Chondrocyte (in vitro differentiated cells): ENCODE data around the gene ZGLP1. TPM values are rescaled to one million over a fixed set of nuclear protein-coding genes. Genes with fewer than 3 reads are reported as not detected.
A peak's percentile ranks its signal among the peaks of the same experiment; 100 is the strongest.

ENCODE experiments used
- DNase-seq: peaks from one replicate; pipeline ENCODE4 v3.0.0; 2021; ENCODE audit warnings: mixed read lengths, low spot score
- H3K27ac Mint-ChIP-seq: one replicate; pipeline ENCODE4 v1.8.0; 2021; ENCODE audit warnings: mild to moderate bottlenecking, moderate library complexity, mixed read lengths; ENCODE audit not compliant: unreplicated experiment
- H3K27me3 Mint-ChIP-seq: 2 replicates; pipeline ENCODE4 v1.8.0; 2021; ENCODE audit warnings: low read depth, mixed read lengths
- H3K36me3 Mint-ChIP-seq: 2 replicates; pipeline ENCODE4 v1.8.0; 2021; ENCODE audit warnings: low read depth, mixed read lengths
- H3K4me1 Mint-ChIP-seq: 2 replicates; pipeline ENCODE4 v1.8.0; 2021; ENCODE audit warnings: low read depth, mild to moderate bottlenecking, mixed read lengths
- H3K4me3 Mint-ChIP-seq: one replicate; pipeline ENCODE4 v1.8.0; 2021; ENCODE audit warnings: mild to moderate bottlenecking, moderate library complexity, mixed read lengths; ENCODE audit not compliant: unreplicated experiment
- H3K9me3 Mint-ChIP-seq: 2 replicates; pipeline ENCODE4 v1.8.0; 2021; ENCODE audit warnings: low read depth, mixed read lengths
- total RNA-seq: library from RNA; stranded (reverse); gene quantifications from 3 replicates; pipeline ENCODE4 v1.2.1, GENCODE V29; 2021
- TF ChIP-seq, protein P1 (sequence below): fragments of 200-600 bp; sonication (generic); IDR thresholded peaks from 2 replicates; pipeline ENCODE4 v1.5.0; 2021; ENCODE audit warnings: antibody characterized with exemption, mild to moderate bottlenecking, moderate library complexity

Gene ZGLP1
- total RNA-seq, 1 donor from 2014 or later = 3.4 TPM

DNA sequence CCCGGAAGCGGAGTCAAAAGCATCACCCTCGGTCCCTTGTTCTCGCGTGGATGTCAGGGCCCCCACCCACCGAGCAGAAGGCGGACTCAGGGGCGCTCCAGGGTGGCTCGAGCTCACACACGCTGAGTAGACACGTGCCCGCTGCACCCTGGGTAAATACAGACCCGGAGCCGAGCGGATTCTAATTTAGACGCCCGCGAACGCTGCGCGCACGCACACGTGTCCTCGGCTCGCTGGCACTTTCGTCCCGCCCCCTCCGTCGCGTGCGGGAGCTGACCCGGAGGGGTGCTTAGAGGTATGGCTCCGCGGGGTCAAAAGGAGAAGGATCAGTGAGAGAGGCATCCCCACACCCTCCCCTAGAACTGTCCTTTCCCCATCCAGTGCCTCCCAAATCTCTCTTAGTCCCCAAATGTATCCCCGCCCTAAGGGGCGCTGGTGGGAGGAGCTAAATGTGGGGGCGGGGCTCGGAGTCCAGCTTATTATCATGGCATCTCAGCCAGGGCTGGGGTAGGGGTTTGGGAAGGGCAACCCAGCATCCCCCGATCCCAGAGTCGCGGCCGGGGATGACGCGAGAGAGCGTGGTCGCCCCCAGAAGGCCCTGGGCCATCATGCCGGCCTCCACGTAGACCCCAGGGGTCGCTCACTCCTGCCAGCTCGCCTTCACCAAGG is 20.3 kb downstream of the ZGLP1 start:
- H3K9me3 Mint-ChIP-seq = no peaks in the 10 kb centered on the region
- peak overlapping the region; percentile 83 for H3K4me3 Mint-ChIP-seq
- TF ChIP-seq, protein P1, sequence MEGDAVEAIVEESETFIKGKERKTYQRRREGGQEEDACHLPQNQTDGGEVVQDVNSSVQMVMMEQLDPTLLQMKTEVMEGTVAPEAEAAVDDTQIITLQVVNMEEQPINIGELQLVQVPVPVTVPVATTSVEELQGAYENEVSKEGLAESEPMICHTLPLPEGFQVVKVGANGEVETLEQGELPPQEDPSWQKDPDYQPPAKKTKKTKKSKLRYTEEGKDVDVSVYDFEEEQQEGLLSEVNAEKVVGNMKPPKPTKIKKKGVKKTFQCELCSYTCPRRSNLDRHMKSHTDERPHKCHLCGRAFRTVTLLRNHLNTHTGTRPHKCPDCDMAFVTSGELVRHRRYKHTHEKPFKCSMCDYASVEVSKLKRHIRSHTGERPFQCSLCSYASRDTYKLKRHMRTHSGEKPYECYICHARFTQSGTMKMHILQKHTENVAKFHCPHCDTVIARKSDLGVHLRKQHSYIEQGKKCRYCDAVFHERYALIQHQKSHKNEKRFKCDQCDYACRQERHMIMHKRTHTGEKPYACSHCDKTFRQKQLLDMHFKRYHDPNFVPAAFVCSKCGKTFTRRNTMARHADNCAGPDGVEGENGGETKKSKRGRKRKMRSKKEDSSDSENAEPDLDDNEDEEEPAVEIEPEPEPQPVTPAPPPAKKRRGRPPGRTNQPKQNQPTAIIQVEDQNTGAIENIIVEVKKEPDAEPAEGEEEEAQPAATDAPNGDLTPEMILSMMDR = peak; percentile 50

DNA sequence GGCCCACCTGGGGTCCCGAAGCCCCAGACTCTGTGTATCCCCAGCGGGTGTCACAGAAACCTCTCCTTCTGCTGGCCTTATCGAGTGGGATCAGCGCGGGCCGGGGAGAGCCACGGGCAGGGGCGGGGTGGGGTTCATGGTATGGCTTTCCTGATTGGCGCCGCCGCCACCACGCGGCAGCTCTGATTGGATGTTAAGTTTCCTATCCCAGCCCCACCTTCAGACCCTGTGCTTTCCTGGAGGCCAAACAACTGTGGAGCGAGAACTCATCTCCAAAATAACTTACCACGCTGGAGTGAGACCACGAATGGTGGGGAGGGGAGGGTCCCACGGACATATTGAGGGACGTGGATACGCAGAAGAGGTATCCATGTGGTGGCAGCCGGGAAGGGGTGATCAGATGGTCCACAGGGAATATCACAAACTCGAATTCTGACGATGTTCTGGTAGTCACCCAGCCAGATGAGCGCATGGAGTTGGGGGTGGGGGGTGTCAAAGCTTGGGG is 20.9 kb downstream of the ZGLP1 start:
- TF ChIP-seq, protein P1 = no peak
- DNase-seq = no peak
- Mint-ChIP-seq H3K4me1 (peaks cover 46% of the 10 kb centered on the region), H3K27ac (peak overlapping the region; percentile 57), H3K4me3 (peak overlapping the region; percentile 83), H3K36me3 (peaks cover 8% of the 10 kb centered on the region), H3K27me3 (peaks cover 42% of the 10 kb centered on the region), H3K9me3 (no peaks in the 10 kb centered on the region)

More for the DNA sequence above, 20.3 kb downstream of the ZGLP1 start:
- no peak for DNase-seq
- Mint-ChIP-seq H3K27me3 (peaks cover 42% of the 10 kb centered on the region), H3K27ac (peak overlapping the region; percentile 57), H3K36me3 (peaks cover 8% of the 10 kb centered on the region), H3K4me1 (peaks cover 46% of the 10 kb centered on the region)

DNA sequence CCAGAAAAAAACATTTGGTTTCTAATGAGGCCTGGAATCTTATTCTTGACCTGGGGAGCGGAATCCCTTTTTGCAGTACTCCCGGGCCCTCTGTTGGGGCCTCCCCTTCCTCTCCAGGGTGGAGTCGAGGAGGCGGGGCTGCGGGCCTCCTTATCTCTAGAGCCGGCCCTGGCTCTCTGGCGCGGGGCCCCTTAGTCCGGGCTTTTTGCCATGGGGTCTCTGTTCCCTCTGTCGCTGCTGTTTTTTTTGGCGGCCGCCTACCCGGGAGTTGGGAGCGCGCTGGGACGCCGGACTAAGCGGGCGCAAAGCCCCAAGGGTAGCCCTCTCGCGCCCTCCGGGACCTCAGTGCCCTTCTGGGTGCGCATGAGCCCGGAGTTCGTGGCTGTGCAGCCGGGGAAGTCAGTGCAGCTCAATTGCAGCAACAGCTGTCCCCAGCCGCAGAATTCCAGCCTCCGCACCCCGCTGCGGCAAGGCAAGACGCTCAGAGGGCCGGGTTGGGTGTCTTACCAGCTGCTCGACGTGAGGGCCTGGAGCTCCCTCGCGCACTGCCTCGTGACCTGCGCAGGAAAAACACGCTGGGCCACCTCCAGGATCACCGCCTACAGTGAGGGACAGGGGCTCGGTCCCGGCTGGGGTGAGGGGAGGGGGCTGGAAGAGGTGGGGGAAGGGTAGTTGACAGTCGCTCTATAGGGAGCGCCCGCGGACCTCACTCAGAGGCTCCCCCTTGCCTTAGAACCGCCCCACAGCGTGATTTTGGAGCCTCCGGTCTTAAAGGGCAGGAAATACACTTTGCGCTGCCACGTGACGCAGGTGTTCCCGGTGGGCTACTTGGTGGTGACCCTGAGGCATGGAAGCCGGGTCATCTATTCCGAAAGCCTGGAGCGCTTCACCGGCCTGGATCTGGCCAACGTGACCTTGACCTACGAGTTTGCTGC is 22.5 kb downstream of the ZGLP1 start, which contains the start of gene ICAM4:
TSS of gene ICAM4 (plus strand) at position 153 of the 935 bp plus-strand sequence. CDS start at position 211, 58 bp downstream.
- Mint-ChIP-seq H3K4me3 (no peak within 1 kb of the TSS), H3K27ac (peak within 1 kb of the TSS; percentile 49), H3K4me1 (peaks cover 38% of the 10 kb centered on the region), H3K36me3 (peaks cover 8% of the 10 kb centered on the region), H3K9me3 (no peaks in the 10 kb centered on the region), H3K27me3 (peaks cover 25% of the 10 kb centered on the region)
- DNase-seq = no peak
- TF ChIP-seq, protein P1 = no peak

DNA sequence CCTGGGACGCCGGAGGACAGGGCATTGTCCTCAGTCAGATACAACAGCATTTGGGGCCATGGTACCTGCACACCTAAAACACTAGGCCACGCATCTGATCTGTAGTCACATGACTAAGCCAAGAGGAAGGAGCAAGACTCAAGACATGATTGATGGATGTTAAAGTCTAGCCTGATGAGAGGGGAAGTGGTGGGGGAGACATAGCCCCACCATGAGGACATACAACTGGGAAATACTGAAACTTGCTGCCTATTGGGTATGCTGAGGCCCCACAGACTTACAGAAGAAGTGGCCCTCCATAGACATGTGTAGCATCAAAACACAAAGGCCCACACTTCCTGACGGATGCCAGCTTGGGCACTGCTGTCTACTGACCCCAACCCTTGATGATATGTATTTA is 24.2 kb downstream of the ZGLP1 start:
- no peak for DNase-seq
- H3K9me3 Mint-ChIP-seq = no peaks in the 10 kb centered on the region
- peaks cover 21% of the 10 kb centered on the region for H3K4me1 Mint-ChIP-seq
- H3K27me3 Mint-ChIP-seq = peaks cover 12% of the 10 kb centered on the region
- TF ChIP-seq, protein P1 = no peak
- peaks cover 8% of the 10 kb centered on the region for H3K36me3 Mint-ChIP-seq
- H3K27ac Mint-ChIP-seq = no peak overlapping the region
- H3K4me3 Mint-ChIP-seq = no peak overlapping the region

DNA sequence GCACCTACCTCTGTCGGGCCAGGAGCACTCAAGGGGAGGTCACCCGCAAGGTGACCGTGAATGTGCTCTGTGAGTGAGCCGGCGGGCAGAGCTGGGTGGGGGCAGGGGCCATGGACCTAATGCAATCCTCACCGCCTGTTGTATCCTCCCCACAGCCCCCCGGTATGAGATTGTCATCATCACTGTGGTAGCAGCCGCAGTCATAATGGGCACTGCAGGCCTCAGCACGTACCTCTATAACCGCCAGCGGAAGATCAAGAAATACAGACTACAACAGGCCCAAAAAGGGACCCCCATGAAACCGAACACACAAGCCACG is 24.7 kb downstream of the ZGLP1 start:
- H3K27me3 Mint-ChIP-seq = peaks cover 9% of the 10 kb centered on the region
- H3K27ac Mint-ChIP-seq = no peak overlapping the region
- TF ChIP-seq, protein P1 = no peak
- DNase-seq = no peak
- H3K4me3 Mint-ChIP-seq = no peak overlapping the region
- peaks cover 9% of the 10 kb centered on the region for H3K36me3 Mint-ChIP-seq
- H3K4me1 Mint-ChIP-seq = peaks cover 17% of the 10 kb centered on the region
- H3K9me3 Mint-ChIP-seq = no peaks in the 10 kb centered on the region
